Aorta (tissue), 5 donors: ENCODE results near the gene FMN2. TPM values are rescaled to one million over a fixed set of nuclear protein-coding genes. Genes with fewer than 3 reads are reported as not detected.

Source experiments
- ATAC-seq: fragments of 200-7000 bp; cut with Tn5 transposase; one replicate; pipeline ENCODE4 v1.9.1; 2022; ENCODE audit warnings: moderate library complexity; ENCODE audit not compliant: low FRiP score
- DNase-seq, 2 donors: peaks; one replicate each; pipeline ENCODE4 v3.0.0-alpha.2; 2020
- H3K27ac ChIP-seq, 2 donors: one replicate each; pipeline ENCODE4 v1.5.1; 2013; ENCODE audit warnings: low read length in 2 of 2, mild to moderate bottlenecking in 2 of 2, moderate library complexity in 2 of 2, control low read depth in 1 of 2, inconsistent platforms in 1 of 2, low read depth in 1 of 2
- H3K27me3 ChIP-seq, 2 donors: one replicate each; pipeline ENCODE4 v1.6.1; 2013; ENCODE audit warnings: control low read depth in 1 of 2, low read length in 1 of 2, mild to moderate bottlenecking in 1 of 2, moderate library complexity in 1 of 2; ENCODE audit not compliant: insufficient read depth in 2 of 2, control insufficient read depth in 1 of 2
- H3K36me3 ChIP-seq, 2 donors: one replicate each; pipeline ENCODE4 v1.6.1; 2013; ENCODE audit warnings: control low read depth in 1 of 2, low read length in 1 of 2, mild to moderate bottlenecking in 1 of 2; ENCODE audit not compliant: insufficient read depth in 2 of 2, control insufficient read depth in 1 of 2
- H3K4me1 ChIP-seq, 2 donors: one replicate each; pipeline ENCODE4 v1.6.1; 2013; ENCODE audit warnings: low read length in 2 of 2, control low read depth in 1 of 2, mild to moderate bottlenecking in 1 of 2, moderate library complexity in 1 of 2; ENCODE audit not compliant: insufficient read depth in 2 of 2, control insufficient read depth in 1 of 2
- H3K4me3 ChIP-seq, 2 donors: one replicate each; pipeline ENCODE4 v1.5.1; 2013; ENCODE audit warnings: low read length in 2 of 2, control low read depth in 1 of 2, mild to moderate bottlenecking in 1 of 2
- H3K9me3 ChIP-seq: one replicate; pipeline ENCODE4 v1.6.1; 2013; ENCODE audit warnings: mild to moderate bottlenecking, low read length; ENCODE audit not compliant: control insufficient read depth
- WGBS, 2 donors: extraction: QIAGEN DNeasy Blood & Tissue Kit; methylation state at CpG; one replicate each; pipeline ENCODE4 v1.1.7; 2013; 5-methylcytosine and 5-hydroxymethylcytosine counted together
- intact Hi-C, 2 donors: fragments of 100-400 bp; cut with DNase I; formaldehyde crosslinking; loops; one replicate each; pipeline versions ENCODE4 v1.14.2 to v1.15.0; 2022
- polyA plus RNA-seq, 2 donors: library from polyadenylated mRNA; stranded (reverse); fragments of 200-250 nt; gene quantifications; one replicate each; pipeline ENCODE4 v1.2.3, GENCODE V29; 2013
- total RNA-seq, 2 donors: library from RNA; stranded (reverse); fragmentation: NEBNext Ultra II Directional; extraction: Animal tissue kit (Norgen Biotek cat#: 25700); gene quantifications; one replicate each; pipeline ENCODE4 v1.2.1, GENCODE V29; 2021
- donor health status: healthy with polysubstance abuse.
- donor health status: Bipolar disorder and iron deficiency.
- donor health status: DM: no; HTN: no; CAD: no.
- donor health status: DM: no; HTN: no; CAD: no.
- donor health status: DM: yes; HTN: yes; CAD: no.

The FMN2 gene
- total and polyA plus RNA-seq, 4 donors: 0.10 to 1.1 (median 0.91) TPM

GRCh38 chr1:240503036-240503435 lies 411.4 kb downstream of the FMN2 start:
- peaks cover 1% of the 10 kb centered on the region for H3K9me3 ChIP-seq
- H3K27me3 ChIP-seq: no peaks in the 10 kb centered on the region
- intact Hi-C loops: no loop called here
- no peak overlapping the region for H3K27ac ChIP-seq
- DNase-seq (no peak), ATAC-seq (no peak)
- WGBS, 2 donors: 74 to 78% methylated on average over 4 of the region's 4 CpGs
- H3K4me3 ChIP-seq: no peak overlapping the region
- H3K36me3 ChIP-seq: no peaks in the 10 kb centered on the region
- H3K4me1 ChIP-seq: no peaks in the 10 kb centered on the region

GRCh38 chr1:240503558-240503957 lies 411.9 kb downstream of the FMN2 start:
- H3K4me1 ChIP-seq: no peaks in the 10 kb centered on the region
- no peaks in the 10 kb centered on the region for H3K36me3 ChIP-seq
- no peak for DNase-seq
- no peak overlapping the region for H3K4me3 ChIP-seq
- H3K27ac ChIP-seq: no peak overlapping the region
- intact Hi-C loops: no loop called here
- WGBS, 2 donors: 41% methylated on average over 1 of the region's 1 CpG
- peaks cover 1% of the 10 kb centered on the region for H3K9me3 ChIP-seq
- ATAC-seq: no peak
- H3K27me3 ChIP-seq: no peaks in the 10 kb centered on the region

GRCh38 chr1:240506176-240506575 lies 414.5 kb downstream of the FMN2 start:
- no peaks in the 10 kb centered on the region for H3K27me3 ChIP-seq
- no peaks in the 10 kb centered on the region for H3K36me3 ChIP-seq
- no peak overlapping the region for H3K27ac ChIP-seq
- intact Hi-C loops: no loop called here
- H3K4me3 ChIP-seq: no peak overlapping the region
- H3K9me3 ChIP-seq: peaks cover 1% of the 10 kb centered on the region
- ATAC-seq (no peak), DNase-seq (no peak)
- H3K4me1 ChIP-seq: no peaks in the 10 kb centered on the region
- 31 to 43% methylated on average over 4 of the region's 4 CpGs for WGBS, 2 donors

GRCh38 chr1:240508201-240508600 lies 416.5 kb downstream of the FMN2 start:
- intact Hi-C loops: no loop called here
- DNase-seq: no peak
- no peaks in the 10 kb centered on the region for H3K27me3 ChIP-seq
- no peak overlapping the region for H3K27ac ChIP-seq
- no peaks in the 10 kb centered on the region for H3K9me3 ChIP-seq
- no peak overlapping the region for H3K4me3 ChIP-seq
- WGBS, 2 donors: 69% methylated on average over 3 of the region's 3 CpGs
- H3K4me1 ChIP-seq: no peaks in the 10 kb centered on the region
- ATAC-seq: no peak
- no peaks in the 10 kb centered on the region for H3K36me3 ChIP-seq

GRCh38 chr1:240508950-240509349 lies 417.3 kb downstream of the FMN2 start:
- no peaks in the 10 kb centered on the region for H3K4me1 ChIP-seq
- ATAC-seq (no peak), DNase-seq (no peak)
- no peaks in the 10 kb centered on the region for H3K27me3 ChIP-seq
- no peak overlapping the region for H3K27ac ChIP-seq
- WGBS, 2 donors: 51 to 59% methylated on average over 2 of the region's 2 CpGs
- intact Hi-C loops: no loop called here
- H3K36me3 ChIP-seq: no peaks in the 10 kb centered on the region
- H3K4me3 ChIP-seq: no peak overlapping the region
- no peaks in the 10 kb centered on the region for H3K9me3 ChIP-seq

- intact Hi-C loops: no loop called here
- Histone ChIP-seq H3K36me3 (no peaks in the 10 kb centered on the region), H3K27ac (no peak overlapping the region), H3K9me3 (no peaks in the 10 kb centered on the region), H3K4me3 (no peak overlapping the region), H3K4me1 (no peaks in the 10 kb centered on the region), H3K27me3 (no peaks in the 10 kb centered on the region)
- no peak for ATAC-seq
- no peak for DNase-seq
These were observed 420.1 kb downstream of the FMN2 start for GRCh38 chr1:240511789-240512188.

GRCh38 chr1:240515505-240515904 lies 423.8 kb downstream of the FMN2 start:
- Histone ChIP-seq H3K27ac (no peak overlapping the region), H3K4me1 (no peaks in the 10 kb centered on the region), H3K36me3 (no peaks in the 10 kb centered on the region), H3K4me3 (no peak overlapping the region), H3K9me3 (no peaks in the 10 kb centered on the region), H3K27me3 (no peaks in the 10 kb centered on the region)
- intact Hi-C loops: no loop called here
- no peak for DNase-seq
- ATAC-seq: no peak
- 64 to 65% methylated on average over 1 of the region's 1 CpG for WGBS, 2 donors

GRCh38 chr1:240516069-240516468 lies 424.4 kb downstream of the FMN2 start:
- Histone ChIP-seq H3K4me3 (no peak overlapping the region), H3K36me3 (no peaks in the 10 kb centered on the region), H3K4me1 (no peaks in the 10 kb centered on the region), H3K27ac (no peak overlapping the region), H3K27me3 (no peaks in the 10 kb centered on the region), H3K9me3 (no peaks in the 10 kb centered on the region)
- intact Hi-C loops: no loop called here
- no peak for DNase-seq
- ATAC-seq: no peak
- WGBS, 2 donors: 98% methylated on average over 2 of the region's 2 CpGs

- no peaks in the 10 kb centered on the region for H3K9me3 ChIP-seq
- no peaks in the 10 kb centered on the region for H3K4me1 ChIP-seq
- WGBS, 2 donors: 81 to 82% methylated on average over 4 of the region's 4 CpGs
- no peaks in the 10 kb centered on the region for H3K36me3 ChIP-seq
- H3K4me3 ChIP-seq: no peak overlapping the region
- intact Hi-C loops: no loop called here
- ATAC-seq: no peak
- DNase-seq: no peak
- H3K27me3 ChIP-seq: no peaks in the 10 kb centered on the region
- no peak overlapping the region for H3K27ac ChIP-seq
These were observed 426.2 kb downstream of the FMN2 start for GRCh38 chr1:240517891-240518290.
